Upper lobe of right lung (tissue), 1 donor: ENCODE data around the gene RCAN1. TPM values are rescaled to one million over a fixed set of nuclear protein-coding genes. Genes with fewer than 3 reads are reported as not detected.

Source experiments
- ATAC-seq: fragments of 200-7000 bp; cut with Tn5 transposase; one replicate; pipeline ENCODE4 v1.9.1; 2020; ENCODE audit warnings: mild to moderate bottlenecking, moderate library complexity
- DNase-seq: peaks from one replicate; pipeline ENCODE4 v3.0.0-alpha.2; 2020
- H3K27ac ChIP-seq: fragments of 200-600 bp; one replicate; pipeline ENCODE4 v1.8.0; 2022
- H3K27me3 ChIP-seq: fragments of 200-600 bp; one replicate; pipeline ENCODE4 v1.8.0; 2022; ENCODE audit warnings: mild to moderate bottlenecking
- H3K36me3 ChIP-seq: fragments of 200-600 bp; one replicate; pipeline ENCODE4 v1.8.0; 2022
- H3K4me1 ChIP-seq: fragments of 200-600 bp; one replicate; pipeline ENCODE4 v1.8.0; 2022
- H3K4me3 ChIP-seq: fragments of 200-600 bp; one replicate; pipeline ENCODE4 v1.8.0; 2022; ENCODE audit warnings: mild to moderate bottlenecking
- H3K9me3 ChIP-seq: fragments of 200-600 bp; one replicate; pipeline ENCODE4 v1.8.0; 2022
- intact Hi-C: fragments of 100-400 bp; cut with DNase I; formaldehyde crosslinking; loops from one replicate; pipeline ENCODE4 v1.11.0; 2022
- total RNA-seq: library from RNA; stranded (reverse); fragmentation: NEBNext Ultra II Directional; extraction: Animal tissue kit (Norgen Biotek cat#: 25700); gene quantifications from one replicate; pipeline ENCODE4 v1.2.1, GENCODE V29; 2021
- TF ChIP-seq, protein P1 (sequence below): fragments of 200-600 bp; IDR thresholded peaks from one replicate; pipeline ENCODE4 v1.8.0; 2022; ENCODE audit warnings: antibody characterized with exemption
- donor health status: DM: no; HTN: yes; CAD: no; lungs with severe emphysema.

The RCAN1 gene
- total RNA-seq, 1 donor from 2014 or later: 26.9 TPM

DNA sequence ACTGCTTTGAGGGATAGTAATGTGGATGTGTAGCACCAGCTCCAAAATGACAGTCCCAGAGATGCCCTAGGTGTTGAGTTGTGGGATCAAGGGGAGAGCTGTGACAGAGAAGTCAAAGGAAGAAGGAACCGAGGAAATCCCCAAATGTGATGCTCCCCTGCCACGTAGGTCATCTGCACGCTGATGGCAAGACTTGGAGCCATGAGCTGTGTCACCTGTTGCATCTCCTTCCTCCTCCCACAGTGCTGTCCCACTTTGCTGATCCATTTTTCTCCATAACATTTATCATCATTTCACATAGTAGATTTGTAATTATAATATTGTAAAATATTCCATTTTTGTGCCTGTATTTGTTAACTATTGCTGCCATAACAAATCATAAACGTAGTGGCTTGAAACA is 17.6 kb upstream of the RCAN1 start:
- no peaks in the 10 kb centered on the region for H3K36me3 ChIP-seq
- TF ChIP-seq, protein P1, sequence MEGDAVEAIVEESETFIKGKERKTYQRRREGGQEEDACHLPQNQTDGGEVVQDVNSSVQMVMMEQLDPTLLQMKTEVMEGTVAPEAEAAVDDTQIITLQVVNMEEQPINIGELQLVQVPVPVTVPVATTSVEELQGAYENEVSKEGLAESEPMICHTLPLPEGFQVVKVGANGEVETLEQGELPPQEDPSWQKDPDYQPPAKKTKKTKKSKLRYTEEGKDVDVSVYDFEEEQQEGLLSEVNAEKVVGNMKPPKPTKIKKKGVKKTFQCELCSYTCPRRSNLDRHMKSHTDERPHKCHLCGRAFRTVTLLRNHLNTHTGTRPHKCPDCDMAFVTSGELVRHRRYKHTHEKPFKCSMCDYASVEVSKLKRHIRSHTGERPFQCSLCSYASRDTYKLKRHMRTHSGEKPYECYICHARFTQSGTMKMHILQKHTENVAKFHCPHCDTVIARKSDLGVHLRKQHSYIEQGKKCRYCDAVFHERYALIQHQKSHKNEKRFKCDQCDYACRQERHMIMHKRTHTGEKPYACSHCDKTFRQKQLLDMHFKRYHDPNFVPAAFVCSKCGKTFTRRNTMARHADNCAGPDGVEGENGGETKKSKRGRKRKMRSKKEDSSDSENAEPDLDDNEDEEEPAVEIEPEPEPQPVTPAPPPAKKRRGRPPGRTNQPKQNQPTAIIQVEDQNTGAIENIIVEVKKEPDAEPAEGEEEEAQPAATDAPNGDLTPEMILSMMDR: no peak
- no peak overlapping the region for H3K4me3 ChIP-seq
- no peak for DNase-seq
- no peaks in the 10 kb centered on the region for H3K4me1 ChIP-seq
- H3K27me3 ChIP-seq: peaks cover 10% of the 10 kb centered on the region
- intact Hi-C loops: no loop called here
- no peak for ATAC-seq
- no peak overlapping the region for H3K27ac ChIP-seq
- no peaks in the 10 kb centered on the region for H3K9me3 ChIP-seq

DNA sequence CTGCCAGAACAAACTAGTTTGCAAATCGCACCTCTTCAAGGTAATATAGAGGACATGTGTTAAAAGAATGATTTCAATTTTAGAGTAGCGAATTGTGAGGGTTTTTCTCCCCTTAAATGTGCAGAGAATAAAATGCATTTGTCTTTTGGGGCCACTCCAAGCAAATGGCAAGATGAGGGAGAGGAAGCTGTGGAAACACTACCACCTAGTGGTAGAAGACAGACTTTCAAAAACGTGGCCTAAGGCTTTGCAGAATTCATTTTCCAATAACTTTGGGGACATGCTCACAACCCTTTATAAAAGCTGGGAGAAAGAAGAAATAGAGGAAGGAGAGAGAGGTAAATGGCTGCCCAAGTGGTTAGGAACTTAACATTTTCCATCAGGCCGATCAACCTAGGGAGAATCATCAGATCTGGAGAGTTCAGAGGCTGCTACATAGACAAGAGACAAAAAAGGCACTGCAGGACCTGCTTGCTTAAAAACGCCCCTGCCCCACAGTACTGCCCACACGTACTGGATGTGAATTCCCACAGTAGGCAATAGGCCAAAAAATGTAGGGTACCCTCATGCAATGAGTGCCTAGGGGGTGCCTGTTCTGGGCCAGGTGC is 15.7 kb upstream of the RCAN1 start:
- TF ChIP-seq, protein P1: peak; percentile 84
- H3K27ac ChIP-seq: no peak overlapping the region
- intact Hi-C loops: no loop called here
- peaks cover 10% of the 10 kb centered on the region for H3K27me3 ChIP-seq
- H3K36me3 ChIP-seq: no peaks in the 10 kb centered on the region
- no peak overlapping the region for H3K4me3 ChIP-seq
- ATAC-seq (peak; percentile 86), DNase-seq (no peak)
- H3K4me1 ChIP-seq: no peaks in the 10 kb centered on the region
- H3K9me3 ChIP-seq: no peaks in the 10 kb centered on the region

DNA sequence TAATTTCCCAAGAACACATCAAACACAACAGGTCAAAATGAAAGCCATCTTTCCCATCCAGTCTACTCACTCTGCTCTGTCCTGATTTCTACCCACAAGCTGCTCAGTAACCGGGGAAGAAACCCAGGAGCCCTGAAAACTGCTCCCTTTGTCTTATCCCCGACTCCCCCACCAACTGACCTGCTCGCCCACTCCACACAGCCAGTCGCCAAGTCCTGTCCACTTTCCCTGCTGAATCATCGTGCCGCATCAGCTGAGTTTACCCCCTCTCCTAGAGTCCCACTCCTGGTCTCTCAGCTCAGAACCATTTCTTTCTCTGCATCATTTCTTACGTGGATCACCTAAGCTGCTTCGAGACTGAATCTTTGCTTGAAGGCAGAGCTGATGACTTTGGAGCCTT is 11.2 kb upstream of the RCAN1 start:
- H3K27me3 ChIP-seq: no peaks in the 10 kb centered on the region
- no peaks in the 10 kb centered on the region for H3K9me3 ChIP-seq
- H3K4me3 ChIP-seq: no peak overlapping the region
- DNase-seq: no peak
- intact Hi-C loops: no loop called here
- H3K36me3 ChIP-seq: no peaks in the 10 kb centered on the region
- H3K27ac ChIP-seq: no peak overlapping the region
- TF ChIP-seq, protein P1: no peak
- ATAC-seq: no peak
- H3K4me1 ChIP-seq: no peaks in the 10 kb centered on the region

DNA sequence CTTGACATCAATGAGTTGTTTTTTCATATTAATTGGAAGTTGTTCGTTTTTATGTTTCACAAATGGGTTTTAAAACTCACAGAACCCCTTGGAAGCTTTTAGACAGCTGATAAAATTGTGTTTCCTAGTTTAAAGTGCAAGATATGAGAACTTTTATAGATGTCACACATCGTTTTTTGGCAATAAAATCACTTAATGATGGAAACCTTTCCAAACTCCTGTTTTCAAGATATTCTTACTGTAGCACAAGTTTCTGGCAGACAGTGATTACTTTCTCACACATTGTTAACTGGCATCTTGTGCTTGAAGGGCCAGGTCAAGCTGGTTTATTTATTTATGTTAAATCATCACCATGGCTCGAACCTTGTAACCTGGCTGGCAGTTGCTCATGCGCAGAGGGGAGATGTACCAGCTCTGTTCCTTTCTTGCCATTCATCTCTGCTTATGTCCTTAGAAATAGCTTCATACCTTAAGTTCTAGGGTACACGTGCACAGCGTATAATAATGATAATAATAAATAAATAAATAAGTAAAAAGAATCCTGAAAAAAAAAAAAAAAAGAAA is 10.2 kb upstream of the RCAN1 start:
- no peak for DNase-seq
- H3K4me3 ChIP-seq: no peak overlapping the region
- TF ChIP-seq, protein P1: no peak
- H3K27me3 ChIP-seq: no peaks in the 10 kb centered on the region
- H3K4me1 ChIP-seq: no peaks in the 10 kb centered on the region
- H3K27ac ChIP-seq: no peak overlapping the region
- no peak for ATAC-seq
- no peaks in the 10 kb centered on the region for H3K36me3 ChIP-seq
- intact Hi-C loops: no loop called here
- no peaks in the 10 kb centered on the region for H3K9me3 ChIP-seq

DNA sequence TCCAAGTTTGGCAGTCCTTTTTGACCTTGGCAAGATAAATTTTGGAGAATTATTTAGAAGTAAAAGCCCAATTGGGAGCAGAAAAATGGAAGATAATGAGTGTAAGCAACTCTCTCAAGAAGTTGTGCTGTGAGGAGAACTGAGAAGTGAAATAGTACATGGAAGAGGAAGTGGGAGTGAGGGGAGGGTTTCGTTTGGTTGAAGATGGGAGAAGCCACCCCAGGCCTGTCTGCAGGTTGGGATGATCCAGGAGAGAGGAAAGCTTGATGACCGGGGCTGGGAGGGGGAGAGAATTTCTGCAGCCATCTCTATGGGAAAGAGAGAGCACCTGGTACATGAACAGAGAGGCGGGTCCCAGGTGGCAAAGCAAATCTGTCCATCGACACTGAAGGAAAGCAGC is 8.6 kb upstream of the RCAN1 start:
- ATAC-seq: peak; percentile 48

More for the DNA sequence above, 8.6 kb upstream of the RCAN1 start:
- TF ChIP-seq, protein P1: no peak
- Histone ChIP-seq H3K4me3 (no peak overlapping the region), H3K27me3 (no peaks in the 10 kb centered on the region), H3K4me1 (no peaks in the 10 kb centered on the region), H3K27ac (no peak overlapping the region), H3K9me3 (no peaks in the 10 kb centered on the region), H3K36me3 (no peaks in the 10 kb centered on the region)
- DNase-seq: no peak
- intact Hi-C loops: no loop called here
